Right lobe of liver (tissue), 6 donors: Measurements from ENCODE around the gene UCHL5. TPM values are rescaled to one million over a fixed set of nuclear protein-coding genes. Genes with fewer than 3 reads are reported as not detected.

Experiments used
- ATAC-seq, 4 donors: fragments of 200-7000 bp; cut with Tn5 transposase; one replicate each; pipeline ENCODE4 v1.9.1; 2020; ENCODE audit warnings: mild to moderate bottlenecking in 4 of 4, moderate library complexity in 4 of 4
- DNase-seq, 3 donors: peaks; one replicate each; pipeline ENCODE4 v3.0.0-alpha.2; 2020
- H3K27ac ChIP-seq, 3 donors: fragments of 200-600 bp; one replicate each; pipeline ENCODE4 v1.8.0; 2022
- H3K27me3 ChIP-seq, 2 donors: fragments of 200-600 bp; one replicate each; pipeline ENCODE4 v1.8.0; 2022
- H3K36me3 ChIP-seq, 4 donors: fragments of 200-600 bp; sonication (generic) in 1 of 4; one replicate each; pipeline versions ENCODE4 v1.5.1 to v1.8.0; 2017 to 2022; ENCODE audit warnings: control low read depth in 1 of 4
- H3K4me1 ChIP-seq, 4 donors: fragments of 200-600 bp; sonication (generic) in 1 of 4; one replicate each; pipeline versions ENCODE4 v1.5.1 to v1.8.0; 2017 to 2022; ENCODE audit warnings: control low read depth in 1 of 4
- H3K4me3 ChIP-seq, 3 donors: fragments of 200-600 bp; one replicate each; pipeline ENCODE4 v1.8.0; 2022
- H3K9me3 ChIP-seq, 4 donors: fragments of 200-600 bp; sonication (generic) in 1 of 4; one replicate each; pipeline versions ENCODE4 v1.5.1 to v1.8.0; 2017 to 2022; ENCODE audit warnings: control low read depth in 1 of 4
- CTCF ChIP-seq, 4 donors: fragments of 200-600 bp in 3 of 4; fragments of 450-650 bp in 1 of 4; IDR thresholded peaks; one replicate each; pipeline versions ENCODE4 v1.5.1 to v1.8.0; 2016 to 2022; ENCODE audit warnings: antibody characterized with exemption in 4 of 4, mild to moderate bottlenecking in 2 of 4
- POLR2A ChIP-seq: fragments of 450-650 bp; IDR thresholded peaks from one replicate; pipeline ENCODE4 v1.6.1; 2017; ENCODE audit warnings: antibody characterized with exemption, mild to moderate bottlenecking
- WGBS: methylation state at CpG from one replicate; pipeline ENCODE4 v1.1.6; 2018; ENCODE audit warnings: low coverage, low lambda C conversion rate; ENCODE audit not compliant: insufficient coverage; ENCODE audit errors: missing lambda C conversion rate; 5-methylcytosine and 5-hydroxymethylcytosine counted together
- intact Hi-C, 2 donors: fragments of 100-400 bp; cut with DNase I; formaldehyde crosslinking; loops; one replicate each; pipeline versions ENCODE4 v1.11.2 to v1.14.1; 2022
- total RNA-seq, 6 experiments: library from RNA; depleted of rRNA in 2 of 6; stranded (reverse); fragments of >200 nt in 2 of 6; fragmentation: NEBNext Ultra II Directional in 3 of 6; extraction: Animal tissue kit (Norgen Biotek cat#: 25700) in 3 of 6; gene quantifications; one replicate each; pipeline versions ENCODE4 v1.1.0 to v1.2.4, GENCODE V29; 2016 to 2023
- donor health status: DM: no; HTN: yes; CAD: no.
- donor health status: DM: no; HTN: no; CAD: no.
- donor health status: DM: no; HTN: no; CAD: no.
- donor health status: DM: no; HTN: yes; CAD: no.
- donor health status: DM: no; HTN: yes; CAD: no.

The UCHL5 gene
- total RNA-seq, 6 experiments from 2014 or later, result 11.5 to 28.6 (median 22.3) TPM

GRCh38 chr1:193070386-193070753, 11.2 kb upstream of the UCHL5 start:
- no peak for TF ChIP-seq CTCF (IDR thresholded peaks at IDR 0.05)
- Histone ChIP-seq H3K36me3 (peaks cover 0 to 6% (median 0%) of the 10 kb centered on the region in 4 donors), H3K27ac (no peak overlapping the region), H3K4me1 (no peaks in the 10 kb centered on the region), H3K9me3 (no peaks in the 10 kb centered on the region), H3K4me3 (no peak overlapping the region), H3K27me3 (no peaks in the 10 kb centered on the region)
- DNase-seq (no peak), ATAC-seq (no peak)
- intact Hi-C loops, result no loop called here
- WGBS, result 55% methylated on average over 2 of the region's 2 CpGs

- peaks cover 0 to 6% (median 0%) of the 10 kb centered on the region in 4 donors for H3K36me3 ChIP-seq
- TF ChIP-seq POLR2A (no peak), CTCF (IDR thresholded peaks at IDR 0.05) (no peak)
- H3K4me1 ChIP-seq, result no peaks in the 10 kb centered on the region
- ATAC-seq (no peak), DNase-seq (no peak)
- no peak overlapping the region for H3K27ac ChIP-seq
- 80% methylated on average over 4 of the region's 4 CpGs for WGBS
- H3K4me3 ChIP-seq, result no peak overlapping the region
- H3K9me3 ChIP-seq, result no peaks in the 10 kb centered on the region
- intact Hi-C loops, result no loop called here
- no peaks in the 10 kb centered on the region for H3K27me3 ChIP-seq
Measured at GRCh38 chr1:193069748-193070385, 10.7 kb upstream of the UCHL5 start.

- Histone ChIP-seq H3K36me3 (peaks cover 0 to 6% (median 0%) of the 10 kb centered on the region in 4 donors), H3K4me1 (no peaks in the 10 kb centered on the region), H3K9me3 (no peaks in the 10 kb centered on the region), H3K27me3 (no peaks in the 10 kb centered on the region), H3K27ac (no peak overlapping the region), H3K4me3 (no peak overlapping the region)
- no peak for DNase-seq
- intact Hi-C loops, result no loop called here
- no peak for TF ChIP-seq POLR2A
- TF ChIP-seq CTCF (IDR thresholded peaks at IDR 0.05), result no peak
- no peak for ATAC-seq
Measured at GRCh38 chr1:193068013-193068412, 8.9 kb upstream of the UCHL5 start.

- no peak for DNase-seq
- Histone ChIP-seq H3K9me3 (no peaks in the 10 kb centered on the region), H3K36me3 (peaks cover 0 to 6% (median 0%) of the 10 kb centered on the region in 4 donors), H3K4me3 (no peak overlapping the region), H3K4me1 (no peaks in the 10 kb centered on the region), H3K27ac (no peak overlapping the region), H3K27me3 (no peaks in the 10 kb centered on the region)
- no peak for TF ChIP-seq POLR2A
- TF ChIP-seq CTCF (IDR thresholded peaks at IDR 0.05), result no peak
- no peak for ATAC-seq
- WGBS, result 85% methylated on average over 4 of the region's 4 CpGs
- intact Hi-C loops, result no loop called here
Measured at GRCh38 chr1:193066606-193067005, 7.4 kb upstream of the UCHL5 start.

GRCh38 chr1:193065954-193066353, 6.8 kb upstream of the UCHL5 start:
- no peak for DNase-seq
- peaks cover 0 to 6% (median 0%) of the 10 kb centered on the region in 4 donors for H3K36me3 ChIP-seq
- no peak for TF ChIP-seq POLR2A
- TF ChIP-seq CTCF (IDR thresholded peaks at IDR 0.05), result no peak
- H3K4me1 ChIP-seq, result peaks cover 0 to 5% (median 2%) of the 10 kb centered on the region in 4 donors
- no peaks in the 10 kb centered on the region for H3K27me3 ChIP-seq
- no peak overlapping the region for H3K27ac ChIP-seq
- no peak for ATAC-seq
- intact Hi-C loops, result no loop called here
- no peak overlapping the region for H3K4me3 ChIP-seq
- H3K9me3 ChIP-seq, result no peaks in the 10 kb centered on the region
